Skin of body (tissue), 2 donors: ENCODE measurements around the gene STPG3. TPM values are rescaled to one million over a fixed set of nuclear protein-coding genes. Genes with fewer than 3 reads are reported as not detected.

Experiments
- DNase-seq: peaks from one replicate; lab custom pipeline; 2025; lab: John Stamatoyannopoulos, UW
- total RNA-seq: library from RNA; depleted of rRNA; stranded (reverse); fragments of >200 nt; gene quantifications from one replicate; pipeline ENCODE4 v1.2.3, GENCODE V29; 2014

The STPG3 gene
- total RNA-seq, 1 donor from 2014 or later: not detected

GRCh38 chr9:137264067-137264466 lies 13.0 kb downstream of the STPG3 start:
- DNase-seq: no peak

DNA sequence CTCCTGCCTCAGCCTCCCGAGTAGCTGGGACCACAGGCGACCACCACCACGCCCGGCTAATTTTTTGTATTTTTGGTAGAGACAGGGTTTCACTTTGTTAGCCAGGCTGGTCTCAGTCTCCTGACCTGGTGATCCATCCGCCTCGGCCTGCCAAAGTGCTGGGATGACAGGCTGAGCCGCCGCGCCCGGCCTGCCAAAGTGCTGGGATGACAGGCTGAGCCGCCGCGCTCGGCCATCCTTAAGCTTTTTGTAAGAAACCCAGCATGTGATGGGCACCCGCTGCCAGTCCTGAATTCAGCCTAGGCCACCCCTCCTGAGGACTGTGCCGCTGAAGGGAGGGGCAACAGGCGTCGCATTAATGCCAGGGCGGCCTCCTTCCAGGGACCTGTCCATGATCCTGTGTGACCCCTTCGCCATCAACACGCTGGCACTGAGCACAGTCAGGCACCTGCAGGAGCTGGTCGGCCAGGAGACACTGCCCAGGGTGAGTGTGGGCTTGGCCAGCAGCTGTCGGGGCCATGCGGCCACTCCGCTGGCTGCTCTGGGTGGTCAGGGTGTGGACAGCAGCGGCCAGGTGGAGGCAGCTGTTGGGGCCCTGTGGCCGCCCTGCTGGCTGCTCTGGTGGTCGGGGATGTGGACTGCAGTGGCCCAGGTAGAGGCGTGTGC lies 14.5 kb downstream of the STPG3 start:
- DNase-seq: no peak

DNA sequence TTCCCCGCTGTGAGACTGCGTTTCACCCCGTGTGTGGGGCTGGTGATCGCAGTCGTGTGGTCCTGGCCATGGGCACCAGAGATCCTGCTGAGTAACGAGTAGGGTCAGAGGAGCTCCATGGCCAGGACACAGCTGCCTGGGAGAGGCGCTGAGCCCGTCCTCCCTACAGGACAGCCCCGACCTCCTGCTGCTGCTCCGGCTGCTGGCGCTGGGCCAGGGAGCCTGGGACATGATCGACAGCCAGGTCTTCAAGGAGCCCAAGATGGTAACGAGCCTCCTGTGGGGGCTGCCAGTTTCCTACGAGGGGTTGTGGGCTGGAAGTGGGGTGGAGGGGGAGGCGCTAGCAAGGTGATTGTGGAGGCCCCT lies 15.1 kb downstream of the STPG3 start:
- no peak for DNase-seq

DNA sequence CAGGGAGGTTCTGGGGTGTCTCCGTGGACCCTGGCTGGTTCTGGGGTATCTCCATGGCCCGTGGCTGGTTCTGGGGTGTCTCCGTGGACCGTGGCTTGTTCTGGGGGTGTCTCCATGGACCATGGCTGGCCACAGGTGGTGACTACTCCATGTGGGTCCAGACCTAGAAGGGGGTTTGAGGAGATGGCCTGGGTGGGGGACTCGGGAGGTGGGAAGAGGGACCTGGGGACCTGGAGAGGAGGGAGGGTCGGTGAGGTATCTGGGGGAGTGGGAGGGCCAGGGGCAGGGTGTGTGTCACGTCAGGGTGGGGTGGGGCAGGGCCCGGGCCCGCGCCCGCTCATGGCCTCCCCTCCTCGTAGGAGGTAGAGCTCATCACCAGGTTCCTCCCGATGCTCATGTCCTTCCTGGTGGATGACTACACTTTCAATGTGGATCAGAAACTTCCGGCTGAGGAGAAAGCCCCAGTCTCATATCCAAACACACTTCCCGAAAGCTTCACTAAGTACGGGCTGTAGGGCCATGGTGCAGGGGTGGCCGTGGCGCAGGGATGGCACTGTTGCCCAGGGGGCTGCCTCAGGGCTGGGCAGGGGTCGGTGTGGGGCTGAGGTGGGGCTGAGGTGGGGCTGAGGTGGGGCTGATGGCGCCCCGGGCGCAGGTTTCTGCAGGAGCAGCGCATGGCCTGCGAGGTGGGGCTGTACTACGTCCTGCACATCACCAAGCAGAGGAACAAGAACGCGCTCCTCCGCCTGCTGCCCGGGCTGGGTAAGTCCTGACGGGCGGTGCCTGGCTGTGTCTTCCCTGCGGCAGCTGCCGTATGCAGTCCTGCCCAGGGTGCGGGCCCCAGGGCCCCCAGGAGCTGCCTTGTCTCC lies 15.7 kb downstream of the STPG3 start:
- DNase-seq: no peak

DNA sequence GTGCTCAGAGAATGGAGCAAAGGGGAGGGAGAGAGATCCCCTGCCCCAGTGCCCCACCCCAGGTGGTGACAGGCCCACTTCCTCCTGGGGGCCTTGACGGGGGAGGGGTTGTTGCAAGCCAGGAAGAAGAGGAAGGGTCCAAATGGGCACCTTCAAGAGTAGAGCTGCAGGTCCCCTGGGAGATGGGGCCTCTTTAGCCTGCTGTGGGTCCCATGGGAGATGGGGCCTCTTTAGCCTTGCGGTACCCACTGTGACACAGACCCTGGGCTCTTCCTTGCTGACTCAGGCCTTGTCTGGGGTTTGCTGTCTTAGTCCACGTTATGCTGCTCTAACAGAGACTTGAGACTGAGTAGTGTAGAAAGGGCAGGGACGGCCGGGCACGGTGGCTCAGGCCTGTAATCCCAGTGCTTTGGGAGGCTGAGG lies 16.9 kb downstream of the STPG3 start:
- no peak for DNase-seq

GRCh38 chr9:137268538-137269201 lies 17.6 kb downstream of the STPG3 start:
- DNase-seq: no peak

GRCh38 chr9:137269231-137269772 lies 18.2 kb downstream of the STPG3 start:
- no peak for DNase-seq

GRCh38 chr9:137270929-137271695 lies 20.0 kb downstream of the STPG3 start:
- DNase-seq: no peak

- DNase-seq: no peak
Measured at GRCh38 chr9:137271696-137272076, 20.6 kb downstream of the STPG3 start.

DNA sequence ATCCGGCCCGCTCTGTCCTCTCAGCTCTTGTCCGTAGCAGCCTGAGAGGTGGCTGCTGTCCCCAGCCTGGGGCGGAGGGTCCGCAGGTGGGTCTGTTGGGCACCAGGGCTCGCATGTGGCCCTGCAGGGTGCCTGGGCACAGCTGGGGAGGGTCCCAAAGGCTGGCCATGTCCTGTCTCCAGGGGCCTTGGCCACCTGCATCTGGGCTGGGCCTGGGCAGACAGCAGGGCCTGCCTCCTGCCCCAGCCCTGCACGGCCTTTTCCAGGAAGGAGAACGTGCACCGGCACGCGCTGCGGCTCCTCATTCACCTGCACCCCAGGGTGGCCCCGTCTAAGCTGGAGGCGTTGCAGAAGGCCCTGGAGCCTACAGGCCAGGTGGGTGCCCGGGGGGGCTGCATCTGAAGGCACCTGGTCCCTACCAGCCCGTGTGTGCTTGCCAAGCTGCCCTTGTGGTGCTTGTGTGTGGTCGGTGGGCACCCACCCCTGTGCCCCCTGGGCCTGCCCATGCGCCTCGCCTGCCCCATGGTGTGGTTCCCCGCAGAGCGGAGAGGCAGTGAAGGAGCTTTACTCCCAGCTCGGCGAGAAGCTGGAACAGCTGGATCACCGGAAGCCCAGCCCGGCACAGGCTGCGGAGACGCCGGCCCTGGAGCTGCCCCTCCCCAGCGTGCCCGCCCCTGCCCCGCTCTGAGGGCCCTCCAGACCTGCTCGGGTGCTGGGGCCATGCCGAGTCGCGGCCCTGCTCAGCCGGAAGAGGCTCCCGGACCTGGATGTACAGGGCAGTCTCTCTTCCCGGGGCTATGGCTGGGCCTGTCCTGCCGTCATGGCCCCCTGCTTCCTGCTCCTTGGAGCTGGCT lies 21.4 kb downstream of the STPG3 start:
- no peak for DNase-seq

GRCh38 chr9:137273095-137273490 lies 22.0 kb downstream of the STPG3 start:
- no peak for DNase-seq

DNA sequence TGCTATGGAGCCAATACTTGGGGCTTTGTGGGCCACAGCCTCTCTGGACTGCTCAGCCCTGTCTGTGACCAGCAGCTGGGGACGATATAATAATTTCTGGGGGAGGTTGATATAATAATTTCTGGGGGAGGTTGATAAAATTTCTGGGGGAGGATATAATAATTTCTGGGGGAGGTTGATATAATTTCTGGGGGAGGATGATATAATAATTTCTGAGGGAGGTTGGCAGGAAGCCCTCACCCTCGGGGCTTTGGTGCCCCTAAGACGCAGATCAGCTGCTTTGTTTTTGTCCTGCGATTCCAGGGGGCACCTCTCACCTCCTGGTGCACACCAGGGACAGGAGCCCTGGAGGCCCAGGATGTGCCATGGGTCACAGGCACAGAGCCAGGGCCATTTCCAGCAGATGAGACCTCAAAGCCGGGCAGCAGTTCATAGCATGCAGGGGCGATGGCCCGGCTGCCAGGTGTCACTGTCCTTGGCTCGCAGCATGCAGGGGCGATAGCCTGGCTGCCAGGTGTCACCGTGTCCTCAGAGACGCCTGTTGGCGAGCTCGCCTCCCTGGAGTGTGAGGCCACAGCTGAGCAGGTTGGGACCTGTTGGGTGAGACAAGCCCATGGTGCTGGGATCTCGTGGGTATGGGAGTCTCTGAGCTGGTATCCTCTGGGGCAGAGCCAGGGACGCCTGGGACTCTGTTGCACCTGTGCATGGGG lies 22.7 kb downstream of the STPG3 start:
- DNase-seq: no peak

DNA sequence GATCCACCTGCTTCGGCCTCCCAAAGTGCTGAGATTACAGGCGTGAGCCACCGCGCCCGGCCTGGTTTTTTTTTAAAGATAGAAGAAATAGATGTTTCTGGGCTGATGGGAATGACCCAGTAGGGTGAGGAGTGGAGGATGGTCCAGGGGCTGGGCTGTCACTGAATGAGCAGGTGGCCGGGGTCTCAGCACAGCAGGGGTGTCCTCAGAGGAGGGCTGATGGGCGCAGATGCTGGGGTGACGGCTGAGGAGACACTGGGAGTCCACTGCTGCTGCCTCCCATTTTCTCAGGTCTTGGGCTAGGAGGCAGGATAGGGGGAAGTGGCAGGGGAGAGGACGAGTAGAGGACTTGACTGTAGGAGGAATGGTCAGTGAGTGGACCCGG lies 24.1 kb downstream of the STPG3 start:
- DNase-seq: no peak

DNA sequence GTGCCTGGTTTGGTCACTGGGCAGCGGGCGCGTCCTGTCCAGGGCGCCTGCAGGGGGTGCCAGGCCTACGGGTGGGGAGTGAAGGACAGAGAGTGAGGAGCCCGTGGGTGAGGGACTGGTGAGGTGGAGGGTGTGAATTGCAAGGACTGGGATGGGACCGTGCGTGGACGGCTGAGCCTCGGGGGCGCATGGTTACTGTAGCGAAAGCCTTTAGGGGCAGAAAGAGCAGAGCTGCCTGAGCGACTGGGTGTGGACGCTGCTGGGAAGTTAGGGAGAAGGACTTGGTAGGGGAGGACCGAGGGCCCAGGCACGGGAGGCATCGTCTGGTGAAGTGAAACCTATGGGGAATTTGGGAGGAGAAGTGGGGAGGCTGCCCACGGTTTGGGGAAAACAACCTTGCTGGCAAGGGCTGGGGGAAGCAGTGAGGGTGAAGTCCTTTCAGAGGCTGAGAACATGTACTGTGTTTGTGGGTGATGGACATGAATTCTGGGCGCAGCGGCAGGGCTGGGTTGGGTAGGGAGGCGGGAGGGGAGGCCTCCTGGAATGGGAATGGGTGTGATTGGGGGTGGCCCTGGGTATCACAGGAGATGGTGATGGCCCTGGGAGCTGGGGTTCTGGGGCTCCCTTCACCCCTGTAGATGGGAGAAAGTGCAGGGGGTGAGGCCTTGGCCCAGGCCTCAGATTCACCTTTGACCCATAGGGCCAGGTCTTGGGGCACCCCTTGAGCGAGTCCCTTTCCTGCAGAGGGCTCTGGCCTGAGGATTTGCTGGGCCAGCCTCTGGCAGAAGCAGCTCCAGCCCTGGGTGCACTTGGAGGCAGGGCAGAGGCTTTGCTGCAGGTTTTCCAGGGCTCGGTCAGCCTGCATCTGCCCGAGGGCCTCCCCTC lies 24.7 kb downstream of the STPG3 start:
- DNase-seq: no peak

DNA sequence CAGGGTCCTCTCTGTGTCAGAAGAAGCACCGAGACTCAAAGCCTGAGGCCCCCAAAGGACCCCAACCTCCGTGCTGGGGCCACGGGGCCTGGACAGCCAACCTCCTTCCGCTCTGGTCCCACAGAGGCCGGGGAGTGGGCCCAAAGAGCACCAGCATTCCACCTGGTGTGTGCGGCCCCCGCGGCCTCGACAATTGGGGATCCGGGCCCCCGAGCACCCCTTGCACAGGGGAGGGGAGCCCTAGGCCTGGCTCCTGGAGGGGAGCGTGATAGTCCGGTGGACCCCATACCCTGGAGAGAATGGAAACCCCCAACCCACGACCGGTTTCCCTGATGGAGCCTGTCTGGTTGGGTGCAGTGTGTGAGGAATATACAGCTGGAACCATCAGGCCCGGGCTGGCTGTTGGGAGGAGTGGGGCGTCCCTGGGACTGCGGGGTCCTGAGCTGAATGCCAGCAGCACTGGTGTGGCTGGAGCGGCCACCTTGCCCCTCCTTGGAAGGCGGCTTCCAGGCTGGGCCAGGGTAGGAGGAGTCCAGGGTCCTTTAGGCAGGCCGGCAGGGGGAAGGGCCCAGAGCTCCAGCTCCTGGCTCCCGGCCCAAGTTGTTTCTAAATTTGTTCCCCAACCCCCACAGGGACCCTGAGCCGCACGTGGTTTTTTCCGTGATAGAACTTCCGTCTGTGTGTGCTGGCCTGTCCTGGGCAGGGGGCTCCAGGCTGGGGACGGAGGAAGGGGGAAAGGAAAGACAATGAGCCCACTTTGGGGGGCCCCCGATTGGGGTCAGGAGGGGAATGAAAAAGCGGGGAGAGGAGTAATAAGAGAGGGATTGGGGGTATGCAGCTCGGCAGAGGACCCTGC lies 25.6 kb downstream of the STPG3 start:
- DNase-seq: peak; percentile 63

DNA sequence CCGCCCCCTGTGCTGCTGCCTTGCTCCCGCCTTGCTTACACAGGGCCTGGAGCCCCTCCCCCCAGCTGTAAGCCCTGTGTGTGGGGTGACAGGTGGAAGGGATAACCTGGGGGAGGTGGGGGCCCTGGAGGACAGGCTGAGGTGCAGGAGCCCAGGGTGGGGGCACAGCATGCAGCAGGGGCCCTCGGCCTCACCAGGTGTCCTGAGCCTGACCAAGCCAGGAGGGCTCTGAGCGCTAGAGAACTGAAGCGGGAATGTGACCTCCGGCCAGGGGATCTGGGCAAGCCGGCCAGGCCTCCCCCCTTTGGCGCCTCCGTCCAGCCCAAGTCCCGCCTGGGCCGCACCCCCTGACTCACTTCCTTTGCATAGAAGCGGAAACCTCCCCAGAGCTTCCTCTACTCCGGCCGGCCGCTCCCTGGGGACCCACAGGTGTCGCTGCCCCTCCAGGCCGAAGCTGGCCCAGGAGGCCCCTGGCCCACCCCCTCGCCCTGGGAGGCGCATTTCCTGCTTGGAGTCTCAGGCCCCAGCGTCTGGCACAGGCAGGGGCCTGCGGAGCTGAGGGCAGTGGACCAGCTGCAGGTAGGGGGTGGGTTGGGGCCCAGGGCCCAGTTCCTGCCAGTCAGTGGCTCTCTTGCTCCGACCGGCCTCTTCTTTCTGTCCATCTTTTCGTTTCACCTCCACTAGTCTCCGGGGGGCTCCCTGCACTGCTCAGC lies 26.4 kb downstream of the STPG3 start, which contains the start of gene TOR4A:
TOR4A (plus strand) TSS at position 398 of the 713 bp plus-strand sequence. CDS start 964 bp downstream, outside the sequence.
- no peak for DNase-seq
